Measurements from ENCODE around the gene SLC39A11. TPM values are rescaled to one million over a fixed set of nuclear protein-coding genes. Genes with fewer than 3 reads are reported as not detected.

The SLC39A11 gene
- polyA plus RNA-seq, 3 donors: 16.6 to 27.9 (median 26.6) TPM

GRCh38 chr17:72702136-72702735 lies 390.3 kb downstream of the SLC39A11 start:
- Histone ChIP-seq H3K4me3 (replicated peaks in 1 of 3; ENCODE audit: low read depth in 2 of 3, low read length in 3 of 3) (no peak overlapping the region), H3K27me3 (ENCODE audit: control insufficient read depth in 2 of 2, insufficient read depth in 2 of 2, low read length in 2 of 2) (no peaks in the 10 kb centered on the region), H3K9ac (ENCODE audit: insufficient read depth, low read length, poor library complexity, severe bottlenecking) (no peak overlapping the region), H3K9me3 (replicated peaks in 1 of 2; ENCODE audit: control insufficient read depth in 1 of 2, insufficient read depth in 1 of 2, low read length in 2 of 2) (no peaks in the 10 kb centered on the region), H3K36me3 (replicated peaks in 1 of 2; ENCODE audit: control insufficient read depth in 1 of 2, insufficient read depth in 2 of 2, low read length in 2 of 2) (peaks cover 0 to 23% of the 10 kb centered on the region in 2 donors), H3K27ac (ENCODE audit: low read depth in 1 of 2, low read length in 2 of 2) (no peak overlapping the region), H3K4me1 (ENCODE audit: control insufficient read depth in 1 of 2, insufficient read depth in 2 of 2, low read length in 2 of 2) (no peaks in the 10 kb centered on the region), H3K4me2 (replicated peaks; ENCODE audit: extremely low read depth, low read length, poor library complexity, severe bottlenecking) (no peak overlapping the region), H2AFZ (ENCODE audit: insufficient read depth, low read depth, low read length, poor library complexity, severe bottlenecking) (no peak overlapping the region), H4K20me1 (ENCODE audit: insufficient read depth, low read length) (no peaks in the 10 kb centered on the region), H3K79me2 (ENCODE audit: insufficient read depth, low read length) (no peaks in the 10 kb centered on the region)
- Mint-ChIP-seq H3K9me3 (peaks cover 0 to 5% (median 0%) of the 10 kb centered on the region in 7 donors), H3K36me3 (peaks cover 29 to 43% of the 10 kb centered on the region in 2 donors), H3K4me1 (no peaks in the 10 kb centered on the region), H3K4me3 (no peak overlapping the region), H3K27ac (no peak overlapping the region), H3K27me3 (ENCODE audit: low read depth in 3 of 3) (peaks cover 0 to 1% (median 0%) of the 10 kb centered on the region in 3 donors)
- no peak for DNase-seq
- TF ChIP-seq CTCF (IDR thresholded peaks at IDR 0.05): no peak
- intact Hi-C loops (cut with micrococcal nuclease): no loop called here
- 100% methylated on average over 2 of the region's 6 CpGs for WGBS (ENCODE audit: insufficient coverage)

- TF ChIP-seq CTCF (IDR thresholded peaks at IDR 0.05): no peak
- Histone ChIP-seq H3K79me2 (ENCODE audit: insufficient read depth, low read length) (no peaks in the 10 kb centered on the region), H4K20me1 (ENCODE audit: insufficient read depth, low read length) (no peaks in the 10 kb centered on the region), H2AFZ (ENCODE audit: insufficient read depth, low read depth, low read length, poor library complexity, severe bottlenecking) (no peak overlapping the region), H3K9ac (ENCODE audit: insufficient read depth, low read length, poor library complexity, severe bottlenecking) (no peak overlapping the region), H3K27me3 (ENCODE audit: control insufficient read depth in 2 of 2, insufficient read depth in 2 of 2, low read length in 2 of 2) (no peaks in the 10 kb centered on the region), H3K27ac (ENCODE audit: low read depth in 1 of 2, low read length in 2 of 2) (no peak overlapping the region), H3K4me1 (ENCODE audit: control insufficient read depth in 1 of 2, insufficient read depth in 2 of 2, low read length in 2 of 2) (no peaks in the 10 kb centered on the region), H3K9me3 (replicated peaks in 1 of 2; ENCODE audit: control insufficient read depth in 1 of 2, insufficient read depth in 1 of 2, low read length in 2 of 2) (no peaks in the 10 kb centered on the region), H3K4me2 (replicated peaks; ENCODE audit: extremely low read depth, low read length, poor library complexity, severe bottlenecking) (no peak overlapping the region), H3K4me3 (replicated peaks in 1 of 3; ENCODE audit: low read depth in 2 of 3, low read length in 3 of 3) (no peak overlapping the region), H3K36me3 (replicated peaks in 1 of 2; ENCODE audit: control insufficient read depth in 1 of 2, insufficient read depth in 2 of 2, low read length in 2 of 2) (peaks cover 2 to 18% of the 10 kb centered on the region in 2 donors)
- Mint-ChIP-seq H3K4me3 (no peak overlapping the region), H3K27ac (peak overlapping the region in 1 of 7 donors; percentile 26), H3K9me3 (peaks cover 0 to 5% (median 0%) of the 10 kb centered on the region in 7 donors), H3K4me1 (no peaks in the 10 kb centered on the region), H3K27me3 (ENCODE audit: low read depth in 3 of 3) (peaks cover 0 to 1% (median 0%) of the 10 kb centered on the region in 3 donors), H3K36me3 (peaks cover 25 to 45% of the 10 kb centered on the region in 2 donors)
- 100% methylated on average over 1 of the region's 3 CpGs for WGBS (ENCODE audit: insufficient coverage)
- intact Hi-C loops (cut with micrococcal nuclease): no loop called here
- DNase-seq: no peak
Observed at GRCh38 chr17:72700226-72700625, 392.3 kb downstream of the SLC39A11 start.
